Inflammatory macrophage treated with lipopolysaccharide for 1 hour (primary cell): Measurements from ENCODE around the gene RNF220.

Experiments
- DNase-seq, 2 donors: peaks; one replicate each; pipeline ENCODE4 v3.0.0-alpha.2; 2020 to 2022

Gene RNF220

DNA sequence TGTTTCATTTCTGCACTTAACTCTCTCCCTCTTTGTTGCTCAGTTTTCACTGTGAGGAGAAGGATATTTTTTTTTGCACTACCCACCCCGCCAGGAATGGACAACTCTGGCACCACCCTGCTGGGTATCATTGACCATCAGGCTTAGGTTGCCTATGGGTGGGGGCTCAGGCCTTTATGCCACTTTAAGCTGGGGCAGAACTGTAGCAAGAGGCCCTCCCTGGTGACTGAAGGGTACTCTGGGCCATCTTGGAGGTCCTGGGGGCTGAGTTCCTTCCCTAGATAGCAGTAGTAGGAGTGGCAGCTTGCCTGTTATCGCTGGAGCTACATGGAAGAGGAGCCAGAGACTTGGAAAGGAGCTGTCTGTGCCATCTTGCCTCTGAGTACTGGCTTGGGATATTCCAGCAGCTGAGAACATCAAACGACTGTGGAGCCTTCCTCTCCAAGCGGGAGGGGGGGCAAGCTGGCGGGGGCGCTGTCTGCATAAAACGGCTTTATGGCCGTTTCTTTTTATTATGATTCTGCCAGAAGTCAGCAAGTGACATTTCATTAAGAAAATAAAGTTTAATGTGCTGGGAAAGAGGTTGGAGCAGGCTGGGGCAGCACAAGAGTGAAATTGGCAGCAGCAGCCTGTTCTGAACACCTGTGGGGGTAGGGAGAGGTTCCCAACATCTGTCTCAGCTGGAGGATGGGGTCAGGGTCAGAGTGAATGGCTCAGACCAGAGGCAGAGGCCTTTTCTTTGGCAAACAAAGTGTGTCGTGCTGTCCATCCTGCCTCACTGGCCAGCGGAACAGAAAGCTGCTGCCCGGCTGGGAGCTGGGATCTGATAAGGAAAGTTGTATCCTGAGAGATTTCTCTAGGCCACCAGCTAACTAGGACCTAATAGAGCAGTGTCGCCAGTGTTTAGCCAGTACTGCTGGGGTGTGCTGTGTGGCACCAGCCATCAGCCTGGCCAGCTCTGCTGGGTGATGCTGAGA lies 236.4 kb downstream of the RNF220 start:
- DNase-seq = no peak

GRCh38 chr1:44642255-44642654 lies 237.2 kb downstream of the RNF220 start:
- no peak for DNase-seq

DNA sequence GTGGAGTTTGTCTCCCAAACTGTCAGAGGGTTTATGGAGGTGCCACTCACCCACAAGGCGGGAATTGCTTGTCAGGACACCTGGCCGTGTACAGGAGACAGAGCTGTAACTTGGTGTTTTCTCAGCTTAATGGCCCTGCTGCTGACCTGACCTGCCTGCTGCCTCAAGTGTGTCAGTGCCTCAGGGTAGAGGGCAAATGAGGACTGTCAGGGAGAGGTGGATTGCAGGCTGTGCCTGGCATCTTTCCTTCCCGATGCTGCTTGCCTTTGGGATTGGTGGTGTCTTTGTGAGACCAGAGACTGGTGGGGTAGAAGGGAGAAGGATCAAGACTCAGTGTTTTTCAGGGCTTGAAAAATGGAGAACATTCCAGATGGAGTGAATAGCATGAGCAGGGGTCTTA lies 237.9 kb downstream of the RNF220 start:
- DNase-seq = no peak

DNA sequence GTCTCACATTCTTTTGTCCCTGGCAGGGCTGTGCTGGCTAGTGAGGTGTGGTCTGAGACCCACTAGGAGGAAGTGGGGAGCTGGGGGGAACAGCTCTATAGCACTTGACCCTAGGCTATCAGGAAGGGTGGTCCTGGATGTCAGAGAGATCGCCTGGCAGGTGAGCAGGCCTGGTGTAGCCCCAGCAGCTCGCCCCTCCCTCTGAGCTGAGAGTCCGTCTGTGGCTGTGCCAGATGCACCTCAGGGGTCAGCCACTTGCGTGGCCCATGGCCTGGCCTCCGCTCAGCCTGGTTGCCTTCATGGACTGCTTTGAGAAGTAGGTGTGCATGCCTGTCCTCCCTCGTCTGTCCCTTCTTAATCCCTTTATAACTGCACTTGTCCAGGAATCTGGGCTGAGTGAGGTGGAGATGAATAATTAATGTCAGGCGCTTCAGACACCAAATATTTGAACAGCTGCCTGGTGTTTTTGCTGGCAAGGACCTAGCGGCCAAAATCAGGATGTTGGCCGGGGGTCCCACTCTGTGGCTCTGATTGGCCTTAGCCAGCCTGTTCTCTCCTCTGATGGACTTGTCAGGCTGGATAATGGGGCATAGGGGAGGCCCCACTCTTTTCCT lies 238.8 kb downstream of the RNF220 start:
- DNase-seq = no peak

GRCh38 chr1:44644806-44645205 lies 239.8 kb downstream of the RNF220 start:
- DNase-seq = no peak

GRCh38 chr1:44645476-44646244 lies 240.6 kb downstream of the RNF220 start:
- no peak for DNase-seq

DNA sequence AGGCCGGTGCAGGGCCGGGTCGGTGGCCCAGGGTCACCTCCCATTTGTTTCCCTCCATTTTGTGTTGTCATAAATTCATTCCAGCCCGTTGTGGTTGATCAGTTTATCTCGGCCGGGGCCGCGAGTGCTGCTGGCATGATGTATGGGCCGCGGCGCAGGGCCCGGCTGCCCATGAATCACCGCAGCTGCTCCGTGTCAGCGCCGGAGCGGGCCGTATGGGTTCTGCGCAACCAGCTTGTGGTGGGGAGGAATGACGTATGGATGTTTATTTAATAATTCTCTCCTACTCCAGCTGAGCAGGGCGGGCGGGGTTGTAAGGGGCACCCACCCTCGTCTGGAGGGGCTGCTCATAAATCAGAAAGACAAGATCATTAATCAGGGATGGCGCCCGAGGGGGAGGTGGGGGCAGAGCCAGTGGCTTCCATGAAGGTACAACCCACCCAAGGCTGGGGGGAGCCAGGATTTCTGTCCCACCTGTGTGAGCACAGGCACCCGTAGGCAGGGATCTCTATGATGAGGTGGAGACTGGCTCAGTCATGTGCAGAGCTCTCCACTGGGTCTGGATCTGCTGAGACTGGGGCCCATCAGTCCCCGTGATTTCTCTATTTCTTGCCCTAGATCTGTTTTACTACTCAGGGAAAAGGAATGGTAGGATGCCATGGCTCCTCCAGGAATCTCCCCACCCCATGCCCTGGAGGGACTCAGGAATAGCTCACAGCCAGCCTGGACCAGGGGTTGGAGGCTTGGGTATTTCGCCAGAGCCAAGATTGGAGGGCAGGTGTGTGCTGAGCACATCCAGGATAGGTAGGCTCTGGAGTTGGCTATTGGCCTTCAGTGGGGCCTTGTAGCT lies 241.4 kb downstream of the RNF220 start:
- DNase-seq = no peak

DNA sequence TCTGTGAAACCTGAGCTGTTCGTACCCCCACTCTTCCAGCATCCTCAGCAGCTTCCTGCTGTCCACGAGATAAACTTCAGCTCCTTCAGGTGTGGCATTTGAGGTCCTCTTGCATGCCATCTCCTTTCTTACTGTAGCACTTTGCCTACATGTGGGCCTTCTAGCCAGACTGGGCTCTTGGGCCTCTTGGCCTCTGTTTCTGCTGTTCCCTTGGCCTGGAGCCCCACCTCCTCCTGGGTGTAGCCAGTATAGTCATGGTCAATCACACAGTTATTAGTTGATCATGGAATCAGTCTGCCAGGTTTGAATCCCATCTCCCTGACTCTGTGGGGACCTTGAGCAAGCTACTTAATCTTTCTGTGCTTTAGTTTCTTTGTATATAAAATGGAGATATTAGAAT lies 242.8 kb downstream of the RNF220 start:
- DNase-seq = no peak

GRCh38 chr1:44648529-44649250 lies 243.6 kb downstream of the RNF220 start:
- DNase-seq = no peak

GRCh38 chr1:44649788-44650158 lies 244.7 kb downstream of the RNF220 start:
- DNase-seq = no peak

- no peak for DNase-seq
Measured at GRCh38 chr1:44650159-44650831, 245.2 kb downstream of the RNF220 start.

GRCh38 chr1:44651069-44651468 lies 246.0 kb downstream of the RNF220 start:
- DNase-seq = no peak

DNA sequence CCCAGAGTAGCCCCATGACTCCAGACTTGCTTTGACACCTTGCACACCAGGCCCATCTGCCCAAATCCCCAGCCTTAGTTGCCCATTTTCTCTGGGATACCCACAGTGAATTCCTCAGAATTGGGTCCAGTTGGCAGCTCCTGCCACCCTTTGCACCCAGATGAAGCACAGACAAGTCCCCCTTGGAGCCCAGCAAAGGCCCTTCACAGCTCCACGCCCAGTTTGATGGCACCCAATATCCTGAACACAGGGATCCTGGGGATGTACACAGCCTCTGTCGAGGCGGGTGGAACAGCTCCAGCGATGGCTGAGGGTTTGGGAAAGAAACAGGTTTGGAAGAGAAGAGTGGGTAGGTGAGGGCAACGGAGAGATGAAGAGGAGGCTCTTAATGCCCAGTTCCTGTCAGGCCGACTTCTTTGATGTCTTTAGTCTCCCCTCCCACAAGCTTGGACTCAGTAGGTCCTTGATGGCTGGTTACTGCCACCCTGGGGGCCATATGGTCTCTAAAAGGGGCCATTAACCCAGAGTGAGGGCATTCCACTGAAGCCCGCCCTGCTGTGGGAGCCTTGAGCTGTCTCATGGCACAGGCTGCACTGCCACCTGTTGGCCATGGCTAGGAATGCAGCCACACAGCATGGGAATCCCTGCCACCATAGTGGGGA lies 247.5 kb downstream of the RNF220 start:
- DNase-seq = peak; percentile 24 to 90

DNA sequence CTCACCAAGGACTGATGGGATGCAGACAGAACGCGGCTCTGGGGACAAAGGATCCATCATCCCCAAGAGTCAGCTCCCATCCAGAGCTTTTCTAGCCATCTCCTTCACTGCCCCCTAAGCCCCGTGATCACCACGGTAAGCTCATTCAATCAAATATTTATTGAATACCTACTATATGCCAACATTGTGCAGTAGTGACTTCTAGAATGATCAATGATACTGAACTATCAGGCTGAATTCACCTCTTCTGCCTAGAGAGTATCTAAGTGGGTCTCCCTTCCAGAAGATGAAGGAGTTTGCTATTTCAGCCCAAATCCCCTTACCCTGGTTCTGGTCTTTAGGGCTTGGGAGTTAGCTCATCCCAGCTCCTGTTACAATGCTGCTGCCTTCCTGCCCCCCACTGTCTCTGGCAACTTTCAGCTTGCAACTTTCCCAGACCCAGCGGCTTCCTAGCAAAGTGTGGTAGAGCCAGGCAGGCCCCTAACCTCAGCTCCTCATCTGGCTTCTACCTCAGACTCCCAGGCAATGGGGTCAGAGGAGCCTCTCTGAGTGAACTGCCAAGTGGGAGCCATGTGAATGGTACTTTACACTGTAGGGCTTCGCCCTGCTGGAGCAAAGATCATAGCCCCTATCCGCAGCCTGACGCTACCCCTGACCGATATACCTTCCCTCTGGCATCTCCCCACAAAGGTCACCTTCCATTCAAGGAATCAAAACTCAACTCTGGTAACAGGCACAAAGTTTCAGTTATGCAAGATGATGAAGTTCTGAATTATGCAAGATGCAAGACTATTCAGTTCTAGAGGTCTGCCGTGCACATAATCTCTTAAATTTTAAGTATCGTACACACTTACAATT lies 248.3 kb downstream of the RNF220 start:
- no peak for DNase-seq

- no peak for DNase-seq
Measured at GRCh38 chr1:44654621-44655187, 249.6 kb downstream of the RNF220 start.

DNA sequence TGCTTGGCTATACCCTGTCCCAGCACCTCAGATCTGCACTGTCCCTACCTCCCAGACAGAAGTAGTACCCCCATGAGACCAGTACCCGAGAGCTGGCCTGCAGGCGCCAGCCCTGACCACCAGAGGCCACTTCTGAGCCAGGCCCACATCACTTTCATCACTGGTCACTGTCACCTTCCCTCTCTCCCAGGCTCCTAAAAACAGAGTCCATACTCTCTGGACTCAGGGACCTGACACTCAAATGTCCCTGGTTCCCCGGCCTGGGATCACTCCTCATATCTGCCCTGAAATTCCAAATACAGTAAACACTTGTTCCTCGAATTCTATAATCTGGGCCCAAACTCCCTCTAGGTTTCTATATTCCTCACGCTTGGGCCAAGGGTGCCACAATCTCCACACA lies 250.6 kb downstream of the RNF220 start:
- no peak for DNase-seq

DNA sequence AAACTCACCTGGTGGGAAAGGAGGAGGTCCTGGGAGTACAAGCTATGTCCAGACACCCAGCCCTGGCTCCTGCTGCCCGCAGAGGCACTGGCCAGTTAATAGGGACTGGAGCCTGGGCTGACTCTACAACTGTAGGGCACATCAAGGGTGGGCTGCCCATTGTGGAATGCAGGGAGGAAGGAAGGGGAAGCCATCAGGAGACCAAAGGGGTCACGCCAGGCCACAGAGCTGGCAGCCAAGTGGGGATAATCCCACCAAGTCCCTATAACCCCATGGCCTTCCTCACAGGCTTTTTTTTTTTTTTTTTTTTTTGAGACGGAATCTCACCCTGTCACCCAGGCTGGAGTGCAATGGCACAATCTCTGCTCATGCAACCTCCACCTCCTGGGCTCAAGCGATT lies 254.5 kb downstream of the RNF220 start:
- DNase-seq = no peak

DNA sequence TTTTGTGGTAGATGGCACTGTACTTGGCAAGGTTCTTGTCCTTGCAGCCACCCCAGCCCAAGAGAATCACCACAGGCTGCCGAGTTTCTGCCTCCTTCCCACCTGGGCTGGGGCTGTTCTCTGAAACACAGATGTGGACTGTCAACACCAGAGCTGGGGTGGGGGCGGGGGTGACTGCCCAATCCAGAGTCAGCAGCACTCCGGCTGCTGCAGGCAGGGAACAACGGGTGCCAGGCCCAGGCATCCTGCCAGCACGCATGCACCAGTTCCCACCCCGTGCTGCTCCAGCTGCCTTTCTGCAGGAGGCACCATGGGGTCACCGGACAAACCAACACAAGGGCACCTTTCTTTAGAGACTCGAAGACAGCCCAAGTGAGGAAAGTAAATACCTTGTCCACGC lies 255.1 kb downstream of the RNF220 start:
- no peak for DNase-seq
